ENCODE measurements around the gene L3MBTL2.

GRCh38 chr22:41271787-41272186 lies 66.7 kb downstream of the L3MBTL2 start:
- TF ChIP-seq CTCF (IDR thresholded peaks at IDR 0.05) (no peak), POLR2A (IDR thresholded peaks at IDR 0.05) (no peak), EP300 (IDR thresholded peaks at IDR 0.05) (no peak), POLR2AphosphoS5 (IDR thresholded peaks at IDR 0.05) (no peak)
